ENCODE measurements around the gene CORO1A.
A peak's percentile ranks its signal among the peaks of the same experiment; 100 is the strongest.
"Not testable (repeated sequence)": the region's sequence is repeated elsewhere in the genome, so short reads cannot be mapped to it uniquely, and the experiment has no call there.

Gene CORO1A

GRCh38 chr16:30183233-30184095 is at the start of gene CORO1A:
Gene CORO1A, plus strand, starts transcription at chr16:30183602. Its CDS starts 1,608 bp downstream, at chr16:30185210.
- peak; percentile 78 for DNase-seq (ENCODE audit: low spot score)

- no peak for DNase-seq (ENCODE audit: low spot score)
Measured at GRCh38 chr16:30136971-30137605, 46.3 kb upstream of the CORO1A start.

DNA sequence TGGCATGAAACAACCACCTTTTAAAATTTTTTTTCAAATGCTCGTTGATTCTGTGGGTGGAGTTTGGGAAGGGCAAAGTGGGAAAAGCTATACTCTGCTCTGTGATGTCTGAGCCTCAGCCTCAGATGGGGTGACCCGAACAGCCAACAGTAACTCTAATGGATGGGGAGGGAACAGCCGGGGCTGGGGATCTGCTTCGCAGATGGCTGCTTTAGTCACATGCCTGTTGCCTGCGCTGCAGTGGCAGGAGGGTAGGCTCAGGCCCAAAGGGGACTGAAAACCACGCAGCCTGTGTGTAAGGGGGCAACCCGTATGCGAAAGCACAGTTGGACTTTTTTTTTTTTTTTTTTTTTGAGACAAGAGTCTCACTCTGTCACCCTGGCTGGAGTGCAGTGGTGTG is 45.5 kb upstream of the CORO1A start:
- no peak for DNase-seq (ENCODE audit: low spot score)

DNA sequence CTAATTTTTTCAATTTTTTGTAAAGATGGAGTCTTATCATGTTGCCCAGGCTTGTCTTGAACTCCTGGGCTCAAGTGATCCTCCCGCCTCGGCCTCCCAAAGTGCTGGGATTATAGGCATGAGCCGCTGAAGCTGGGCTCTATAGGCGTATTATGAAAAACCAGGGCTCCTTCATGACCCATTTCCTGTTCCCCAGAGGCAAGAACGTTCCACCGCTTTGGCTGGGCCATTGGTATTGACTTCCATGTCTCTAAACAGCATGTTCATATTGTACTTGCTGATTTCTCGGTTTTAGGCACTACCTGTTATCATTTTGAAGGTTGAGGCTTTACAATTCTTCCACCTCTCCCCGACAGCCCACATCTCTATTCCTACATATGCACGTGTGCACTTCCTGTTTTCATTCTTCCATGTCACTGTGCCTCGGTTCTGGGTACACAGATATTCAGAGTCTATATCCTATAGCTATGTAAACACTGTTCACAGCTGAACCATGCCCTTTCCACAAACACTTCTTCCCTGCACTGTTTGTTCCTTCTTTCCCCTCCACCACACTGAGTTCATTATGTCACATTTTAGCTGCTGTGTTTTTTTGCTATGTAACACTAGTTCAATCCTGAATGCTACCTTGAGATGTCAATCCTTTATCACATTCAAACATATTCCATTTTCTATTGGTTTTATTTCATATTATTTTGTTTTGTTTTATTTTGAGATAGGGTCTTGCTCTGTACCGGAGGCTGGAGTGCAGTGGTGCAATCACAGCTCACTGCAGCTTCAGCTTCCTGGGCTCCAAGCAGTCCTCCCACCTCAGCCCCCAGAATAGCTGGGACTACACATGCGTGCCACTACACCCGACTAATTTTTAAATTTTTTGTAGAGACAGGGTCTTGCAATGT is 43.6 kb upstream of the CORO1A start:
- DNase-seq (ENCODE audit: low spot score): no peak

- DNase-seq (ENCODE audit: low spot score): no peak
Measured at GRCh38 chr16:30141750-30142149, 41.7 kb upstream of the CORO1A start.

GRCh38 chr16:30142672-30143346 is 40.6 kb upstream of the CORO1A start:
- no peak for DNase-seq (ENCODE audit: low spot score)

DNA sequence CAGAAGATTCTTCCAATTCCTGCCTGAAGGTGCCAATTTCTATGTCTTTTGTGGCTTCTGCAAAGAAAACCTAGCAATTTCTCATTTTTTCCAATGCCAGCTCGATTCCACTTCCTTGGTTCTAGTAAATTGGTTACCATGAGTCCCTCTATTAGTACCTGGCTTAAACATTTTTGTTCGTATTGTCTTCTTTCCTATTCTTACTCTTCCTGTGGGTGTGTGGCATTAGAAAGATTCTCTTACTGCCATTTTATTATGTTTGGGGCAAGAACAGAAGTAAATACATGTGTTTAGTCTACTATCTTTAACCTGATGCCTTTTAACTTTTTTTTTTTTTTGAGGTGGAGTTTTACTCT is 40.1 kb upstream of the CORO1A start:
- no peak for DNase-seq (ENCODE audit: low spot score)

GRCh38 chr16:30144017-30144416 is 39.4 kb upstream of the CORO1A start:
- DNase-seq (ENCODE audit: low spot score): no peak

GRCh38 chr16:30144917-30145316 is 38.5 kb upstream of the CORO1A start:
- no peak for DNase-seq (ENCODE audit: low spot score)

DNA sequence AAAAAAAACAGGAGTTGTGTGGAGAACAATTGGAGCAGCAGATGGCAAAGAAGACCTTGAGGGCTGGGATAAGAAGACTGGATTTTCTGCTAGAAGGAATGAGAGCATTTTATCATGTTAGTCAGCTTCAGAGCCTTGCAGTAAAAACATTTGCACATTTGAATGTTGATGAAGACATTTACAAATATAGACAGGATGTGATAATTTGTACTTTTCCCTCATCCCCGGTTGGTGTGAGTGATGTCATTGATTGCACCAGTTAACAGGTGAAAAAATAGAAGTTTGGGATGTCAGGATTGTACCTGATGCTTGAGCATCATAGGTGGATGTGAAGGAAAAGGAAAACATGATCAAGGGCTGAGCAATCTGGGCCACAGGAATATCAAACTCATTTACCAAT is 37.7 kb upstream of the CORO1A start:
- no peak for DNase-seq (ENCODE audit: low spot score)

DNA sequence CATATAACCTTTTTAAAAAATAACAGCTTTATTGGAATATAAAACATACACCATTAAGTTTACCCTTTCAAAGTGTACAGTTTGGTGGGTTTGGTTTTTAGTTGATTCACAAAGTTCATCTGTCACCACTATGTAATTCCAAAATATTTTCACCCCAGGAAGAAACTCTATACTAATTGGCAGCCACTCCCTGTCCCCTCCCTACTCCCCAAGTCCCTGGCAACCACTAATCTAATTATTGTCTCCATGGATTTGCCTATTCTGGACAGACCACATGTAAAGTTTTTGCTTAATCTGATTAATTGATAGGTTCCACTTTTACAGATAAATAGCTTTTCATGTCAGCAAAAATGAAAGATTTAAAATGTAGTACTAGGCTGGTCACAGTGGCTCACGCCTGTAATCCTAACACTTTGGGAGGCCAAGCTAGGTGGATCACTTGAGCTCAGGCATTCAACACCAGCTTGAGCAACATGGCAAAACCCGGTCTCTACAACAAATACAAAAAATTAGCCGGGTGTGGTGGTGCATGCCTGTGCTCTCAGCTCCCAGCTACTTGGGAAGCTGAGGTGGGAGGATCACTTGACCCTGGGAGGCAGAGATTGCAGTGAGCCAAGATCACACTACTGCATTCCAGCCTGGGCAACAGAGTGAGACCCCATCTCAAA is 35.4 kb upstream of the CORO1A start:
- DNase-seq (ENCODE audit: low spot score): no peak

DNA sequence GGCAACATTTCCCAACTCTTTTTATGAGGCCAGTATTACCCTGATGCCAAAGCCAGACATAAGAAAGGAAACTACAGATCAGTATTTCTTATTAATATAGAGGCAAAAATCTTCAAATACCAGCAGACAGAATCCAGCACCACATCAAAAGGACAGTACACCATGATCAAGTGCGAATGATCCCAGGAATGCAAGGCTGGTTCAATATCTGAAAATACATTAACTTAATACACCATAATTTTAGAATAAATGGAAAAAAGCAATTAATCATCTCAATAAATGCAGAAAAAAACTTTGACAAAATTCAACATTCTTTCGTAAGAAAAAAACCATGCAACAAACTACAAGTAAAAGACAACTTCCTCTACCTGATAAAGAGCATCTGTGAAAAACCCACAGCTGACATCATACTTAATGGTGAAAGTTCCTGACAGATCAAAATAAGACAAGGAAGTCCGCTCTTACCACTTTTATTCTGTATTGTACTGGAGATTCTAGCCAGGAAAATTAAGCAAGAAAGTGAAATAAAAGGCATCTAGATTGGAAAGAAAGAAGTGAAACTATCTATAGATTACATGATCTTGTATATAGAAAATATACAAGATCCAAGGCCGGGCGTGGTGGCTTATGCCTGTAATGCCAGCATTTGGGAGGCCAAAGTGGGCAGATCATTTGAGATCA is 34.0 kb upstream of the CORO1A start:
- DNase-seq (ENCODE audit: low spot score): no peak

DNA sequence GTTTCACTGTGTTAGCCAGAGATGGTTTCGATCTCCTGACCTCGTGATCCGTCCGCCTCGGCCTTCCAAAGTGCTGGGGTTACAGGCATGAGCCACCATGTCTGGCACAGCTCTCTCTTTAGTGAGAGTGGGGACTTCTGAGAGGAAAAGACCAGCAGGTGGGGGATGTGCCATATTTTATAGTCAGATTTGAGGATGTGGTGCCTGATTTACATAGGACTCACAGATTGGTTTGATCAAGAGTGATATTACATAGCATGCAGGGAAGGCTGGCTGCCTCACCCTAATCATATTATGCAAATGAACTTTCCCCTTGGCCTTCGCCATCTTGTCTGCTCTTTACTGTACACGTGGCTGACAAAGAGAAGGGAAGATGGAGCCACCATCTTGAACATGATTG is 32.3 kb upstream of the CORO1A start:
- DNase-seq (ENCODE audit: low spot score): no peak

DNA sequence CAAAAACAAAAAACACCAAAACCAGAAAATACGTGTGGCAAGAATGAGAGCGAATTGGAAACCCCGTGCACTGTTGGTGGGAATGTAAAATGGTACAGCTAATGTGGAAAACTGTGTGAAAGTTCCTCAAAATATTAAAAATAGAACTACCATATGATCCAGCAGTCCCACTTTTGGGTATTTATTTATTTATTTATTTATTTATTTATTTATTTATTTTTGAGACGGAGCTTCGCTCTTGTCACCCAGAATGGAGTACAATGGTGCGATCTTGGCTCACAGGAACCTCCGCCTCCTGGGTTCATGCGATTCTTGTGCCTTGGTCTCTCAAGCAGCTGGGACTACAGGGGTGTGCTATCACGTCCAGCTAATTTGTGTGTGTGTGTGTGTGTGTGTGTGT is 30.9 kb upstream of the CORO1A start:
- DNase-seq (ENCODE audit: low spot score): no peak

DNA sequence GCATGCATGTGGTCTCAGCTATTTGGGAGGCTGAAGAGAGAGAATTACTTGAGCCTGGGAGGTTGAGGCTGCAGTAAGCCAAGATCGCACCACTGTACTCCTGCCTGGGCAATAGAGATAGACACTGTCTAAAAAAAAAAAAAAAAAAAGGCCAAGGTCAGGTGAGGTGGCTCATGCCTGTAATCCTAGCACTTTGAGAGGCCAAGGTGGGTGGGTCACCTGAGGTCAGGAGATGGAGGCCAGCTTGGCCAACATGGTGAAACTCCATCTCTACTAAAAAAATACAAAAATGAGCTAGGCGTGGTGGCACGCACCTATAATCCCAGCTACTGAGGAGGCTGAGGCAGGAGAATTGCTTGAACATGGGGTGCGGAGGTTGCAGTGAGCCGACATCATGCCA is 28.2 kb upstream of the CORO1A start:
- DNase-seq (ENCODE audit: low spot score): no peak

DNA sequence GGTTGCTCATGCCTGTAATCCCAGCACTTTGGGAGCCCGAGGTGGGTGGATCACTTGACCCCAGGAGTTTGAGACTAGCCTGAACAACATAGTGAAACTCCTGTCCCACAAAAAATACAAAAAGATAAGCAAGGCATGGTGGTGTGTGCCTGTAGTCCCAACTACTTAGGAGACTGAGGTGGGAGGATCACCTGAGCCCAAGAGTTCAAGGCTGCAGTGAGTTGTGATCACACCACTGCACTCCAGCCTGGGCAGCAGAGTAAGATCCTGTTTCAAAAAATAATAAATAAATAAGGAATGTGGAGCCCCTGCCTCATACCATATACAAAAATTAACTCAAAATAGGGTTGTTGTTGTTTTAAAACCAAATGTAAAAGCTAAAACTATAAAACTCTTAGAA is 26.2 kb upstream of the CORO1A start:
- DNase-seq (ENCODE audit: low spot score): no peak

- DNase-seq (ENCODE audit: low spot score): no peak
Measured at GRCh38 chr16:30163538-30163937, 19.9 kb upstream of the CORO1A start.

GRCh38 chr16:30166202-30166902 is 17.1 kb upstream of the CORO1A start:
- no peak for DNase-seq (ENCODE audit: low spot score)

- not testable (repeated sequence) for DNase-seq (ENCODE audit: low spot score)
Measured at GRCh38 chr16:30168746-30169145, 14.7 kb upstream of the CORO1A start.

DNA sequence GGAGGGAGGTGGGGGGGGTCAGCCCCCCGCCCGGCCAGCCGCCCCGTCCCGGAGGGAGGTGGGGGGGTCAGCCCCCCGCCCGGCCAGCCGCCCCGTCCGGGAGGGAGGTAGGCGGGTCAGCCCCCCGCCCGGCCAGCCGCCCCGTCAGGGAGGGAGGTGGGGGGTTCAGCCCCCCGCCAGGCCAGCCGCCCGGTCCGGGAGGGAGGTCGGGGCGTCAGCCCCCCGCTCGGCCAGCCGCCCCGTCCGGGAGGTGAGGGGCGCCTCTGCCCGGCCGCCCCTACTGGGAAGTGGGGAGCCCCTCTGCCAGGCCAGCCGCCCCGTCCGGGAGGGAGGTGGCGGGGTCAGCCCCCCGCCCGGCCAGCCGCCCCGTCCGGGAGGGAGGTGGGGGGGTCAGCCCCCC is 14.0 kb upstream of the CORO1A start:
- DNase-seq (ENCODE audit: low spot score): not testable (repeated sequence)

Data from HuH-7 (cell line).